ENCODE data around the gene ARL6IP4. TPM values are rescaled to one million over a fixed set of nuclear protein-coding genes. Genes with fewer than 3 reads are reported as not detected.

ARL6IP4 gene
- total RNA-seq, 4 donors from 2014 or later = 123 to 175 (median 156) TPM

- in situ Hi-C loops (cut with MboI; ENCODE audit: low sequenced_read_pairs in 4 of 4) (no loop called here), intact Hi-C loops (cut with DNase I; ENCODE audit: low total_unique reads) (no loop called here)
- Histone ChIP-seq H3K27ac (no peak overlapping the region), H3K4me1 (peaks cover 15 to 27% of the 10 kb centered on the region in 2 donors), H3K36me3 (peaks cover 0 to 7% of the 10 kb centered on the region in 2 donors), H3K27me3 (no peaks in the 10 kb centered on the region), H3K4me3 (no peak overlapping the region), H3K9me3 (no peaks in the 10 kb centered on the region)
- TF ChIP-seq, protein P1, sequence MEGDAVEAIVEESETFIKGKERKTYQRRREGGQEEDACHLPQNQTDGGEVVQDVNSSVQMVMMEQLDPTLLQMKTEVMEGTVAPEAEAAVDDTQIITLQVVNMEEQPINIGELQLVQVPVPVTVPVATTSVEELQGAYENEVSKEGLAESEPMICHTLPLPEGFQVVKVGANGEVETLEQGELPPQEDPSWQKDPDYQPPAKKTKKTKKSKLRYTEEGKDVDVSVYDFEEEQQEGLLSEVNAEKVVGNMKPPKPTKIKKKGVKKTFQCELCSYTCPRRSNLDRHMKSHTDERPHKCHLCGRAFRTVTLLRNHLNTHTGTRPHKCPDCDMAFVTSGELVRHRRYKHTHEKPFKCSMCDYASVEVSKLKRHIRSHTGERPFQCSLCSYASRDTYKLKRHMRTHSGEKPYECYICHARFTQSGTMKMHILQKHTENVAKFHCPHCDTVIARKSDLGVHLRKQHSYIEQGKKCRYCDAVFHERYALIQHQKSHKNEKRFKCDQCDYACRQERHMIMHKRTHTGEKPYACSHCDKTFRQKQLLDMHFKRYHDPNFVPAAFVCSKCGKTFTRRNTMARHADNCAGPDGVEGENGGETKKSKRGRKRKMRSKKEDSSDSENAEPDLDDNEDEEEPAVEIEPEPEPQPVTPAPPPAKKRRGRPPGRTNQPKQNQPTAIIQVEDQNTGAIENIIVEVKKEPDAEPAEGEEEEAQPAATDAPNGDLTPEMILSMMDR (IDR thresholded peaks at IDR 0.05 in 4 of 5, conservative IDR thresholded peaks at IDR 0.05 in 1 of 5) = no peak
- no peak for TF ChIP-seq POLR2A (IDR thresholded peaks at IDR 0.05)
- no peak for ATAC-seq
- no peak for DNase-seq
Measured at GRCh38 chr12:122991623-122992275, 11.3 kb downstream of the ARL6IP4 start.

- Histone ChIP-seq H3K4me1 (peaks cover 15 to 28% of the 10 kb centered on the region in 2 donors), H3K36me3 (peaks cover 0 to under 1% of the 10 kb centered on the region in 2 donors), H3K9me3 (no peaks in the 10 kb centered on the region), H3K4me3 (no peak overlapping the region), H3K27ac (no peak overlapping the region), H3K27me3 (no peaks in the 10 kb centered on the region)
- intact Hi-C loops (cut with DNase I; ENCODE audit: low total_unique reads) = no loop called here
- no peak for ATAC-seq
- DNase-seq = no peak
- no peak for TF ChIP-seq POLR2A (IDR thresholded peaks at IDR 0.05)
- TF ChIP-seq, protein P1 (IDR thresholded peaks at IDR 0.05 in 4 of 5, conservative IDR thresholded peaks at IDR 0.05 in 1 of 5) = no peak
- in situ Hi-C loops (cut with MboI; ENCODE audit: low sequenced_read_pairs in 4 of 4) = no loop called here
Measured at GRCh38 chr12:122992386-122992785, 11.9 kb downstream of the ARL6IP4 start.

DNA sequence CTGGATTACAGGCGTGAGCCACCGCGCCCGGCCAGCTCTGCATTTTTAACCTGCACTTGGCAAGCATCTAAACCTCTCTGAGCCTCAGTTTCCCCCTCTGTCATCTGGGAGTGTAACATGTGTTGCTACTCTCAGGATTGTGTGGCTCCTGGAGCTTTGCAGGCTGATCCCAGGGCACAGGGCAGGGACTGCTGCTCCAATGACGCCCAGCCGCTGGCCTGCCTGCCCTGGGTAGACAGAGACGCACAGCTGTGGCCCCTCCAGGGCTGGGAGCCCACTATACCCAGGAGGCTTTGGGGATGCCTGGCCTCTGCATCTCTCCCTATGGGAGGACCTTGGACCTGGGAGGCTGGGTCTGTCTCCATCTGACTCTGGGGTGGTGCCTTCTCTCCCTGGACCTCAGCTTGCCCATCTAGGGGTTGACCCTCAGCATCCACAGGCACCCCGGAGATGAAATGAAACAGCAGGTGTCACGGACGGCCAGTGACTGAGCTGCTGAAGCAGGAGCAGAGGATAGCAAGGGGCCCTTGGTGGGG is 13.7 kb downstream of the ARL6IP4 start:
- H3K27me3 ChIP-seq = no peaks in the 10 kb centered on the region
- intact Hi-C loops (cut with DNase I; ENCODE audit: low total_unique reads) (no loop called here), in situ Hi-C loops (cut with MboI; ENCODE audit: low sequenced_read_pairs in 4 of 4) (no loop called here)
- H3K36me3 ChIP-seq = no peaks in the 10 kb centered on the region
- H3K4me3 ChIP-seq = no peak overlapping the region
- TF ChIP-seq POLR2A (IDR thresholded peaks at IDR 0.05) = no peak
- TF ChIP-seq, protein P1 (IDR thresholded peaks at IDR 0.05 in 4 of 5, conservative IDR thresholded peaks at IDR 0.05 in 1 of 5) = no peak
- ATAC-seq (no peak), DNase-seq (no peak)
- peaks cover 15 to 41% of the 10 kb centered on the region in 2 donors for H3K4me1 ChIP-seq
- H3K9me3 ChIP-seq = no peaks in the 10 kb centered on the region
- no peak overlapping the region for H3K27ac ChIP-seq

- intact Hi-C loops (cut with DNase I; ENCODE audit: low total_unique reads) = no loop called here
- Histone ChIP-seq H3K4me1 (peaks cover 20 to 48% of the 10 kb centered on the region in 2 donors), H3K4me3 (no peak overlapping the region), H3K27ac (no peak overlapping the region), H3K27me3 (no peaks in the 10 kb centered on the region), H3K9me3 (no peaks in the 10 kb centered on the region), H3K36me3 (no peaks in the 10 kb centered on the region)
- TF ChIP-seq POLR2A (IDR thresholded peaks at IDR 0.05) = no peak
- TF ChIP-seq, protein P1 (IDR thresholded peaks at IDR 0.05 in 4 of 5, conservative IDR thresholded peaks at IDR 0.05 in 1 of 5) = no peak
- ATAC-seq (peak in 1 of 2 donors; percentile 1), DNase-seq (no peak)
- in situ Hi-C loops (cut with MboI; ENCODE audit: low sequenced_read_pairs in 4 of 4) = no loop called here
Measured at GRCh38 chr12:122994781-122995502, 14.5 kb downstream of the ARL6IP4 start.
